Measurements from ENCODE around the gene BLTP2.
"Not testable (repeated sequence)": the region's sequence is repeated elsewhere in the genome, so short reads cannot be mapped to it uniquely, and the experiment has no call there.

Gene BLTP2

DNA sequence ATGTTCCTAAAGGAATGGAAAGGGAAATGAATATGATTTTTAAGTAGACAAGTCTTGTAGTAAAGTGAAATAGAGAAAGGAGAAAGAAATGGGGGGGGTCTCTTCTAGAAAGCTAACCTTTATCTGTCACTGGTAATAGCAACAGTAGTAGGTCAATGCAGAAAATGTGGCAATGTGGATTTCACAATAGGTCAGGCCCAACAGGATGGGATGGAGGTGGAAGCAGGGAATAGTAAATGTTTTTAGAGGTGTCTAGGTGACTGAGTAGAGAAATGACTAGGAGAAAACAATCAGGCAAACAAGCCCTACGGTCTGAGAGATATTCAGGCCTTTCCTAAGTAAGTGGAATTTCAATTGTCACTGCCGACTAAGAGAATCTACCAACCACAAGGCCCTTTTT lies 24.9 kb downstream of the BLTP2 start:
- no peak overlapping the region for H3K27ac ChIP-seq (ENCODE audit: low read depth, low read length)
- no peaks in the 10 kb centered on the region for H3K9me3 ChIP-seq (ENCODE audit: control insufficient read depth, insufficient read depth, low read depth, low read length)
- no peak overlapping the region for H3K9ac ChIP-seq (ENCODE audit: low read length)
- no peaks in the 10 kb centered on the region for H3K27me3 ChIP-seq (ENCODE audit: control insufficient read depth, insufficient read depth, low read length)
- H3K4me1 ChIP-seq (ENCODE audit: control insufficient read depth, insufficient read depth, low read length), result no peaks in the 10 kb centered on the region
- H3K4me3 ChIP-seq (ENCODE audit: low read depth, low read length), result no peak overlapping the region
- H3K36me3 ChIP-seq (ENCODE audit: control insufficient read depth, insufficient read depth, low read length), result peaks cover 99% of the 10 kb centered on the region

DNA sequence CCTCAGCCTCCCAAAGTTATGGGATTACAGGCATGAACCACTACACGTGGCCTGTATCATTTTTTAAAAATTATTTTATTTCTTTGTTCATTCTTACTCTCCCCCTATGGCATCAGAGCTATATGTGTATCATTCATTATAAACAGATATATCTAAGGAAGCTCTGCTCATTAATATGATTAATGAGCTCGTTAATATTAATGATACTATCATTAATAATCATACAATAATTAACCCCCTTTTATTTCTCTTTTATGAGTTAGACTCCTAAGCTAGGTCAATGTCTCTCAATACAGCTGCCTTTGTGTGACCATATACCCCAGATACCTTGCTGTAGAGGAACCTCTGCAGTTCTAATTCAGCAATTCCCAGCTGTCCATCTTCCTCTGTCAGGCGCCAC lies 26.5 kb downstream of the BLTP2 start:
- no peak overlapping the region for H3K4me3 ChIP-seq (ENCODE audit: low read depth, low read length)
- no peak overlapping the region for H3K27ac ChIP-seq (ENCODE audit: low read depth, low read length)
- peaks cover 98% of the 10 kb centered on the region for H3K36me3 ChIP-seq (ENCODE audit: control insufficient read depth, insufficient read depth, low read length)
- no peaks in the 10 kb centered on the region for H3K4me1 ChIP-seq (ENCODE audit: control insufficient read depth, insufficient read depth, low read length)
- H3K9ac ChIP-seq (ENCODE audit: low read length), result no peak overlapping the region
- no peaks in the 10 kb centered on the region for H3K27me3 ChIP-seq (ENCODE audit: control insufficient read depth, insufficient read depth, low read length)
- H3K9me3 ChIP-seq (ENCODE audit: control insufficient read depth, insufficient read depth, low read depth, low read length), result no peaks in the 10 kb centered on the region

DNA sequence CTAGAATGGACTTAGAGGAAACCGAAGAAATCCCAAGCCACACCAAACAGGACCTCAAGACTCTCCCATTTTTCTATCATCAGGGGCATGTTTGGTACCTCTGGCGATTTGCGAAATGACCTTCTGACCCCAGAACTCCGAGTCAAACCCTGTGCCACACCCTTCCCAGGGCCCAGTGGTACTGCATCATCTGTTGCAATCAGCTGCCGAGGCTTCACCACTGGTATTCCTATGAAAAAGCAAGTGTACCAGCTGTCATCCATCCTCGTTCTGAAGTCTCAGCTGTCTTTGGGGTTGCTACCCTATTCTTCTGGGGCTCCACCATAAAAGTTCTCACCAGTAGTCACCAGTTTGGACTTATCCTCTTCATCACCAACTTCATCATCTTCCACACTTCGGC lies 28.7 kb downstream of the BLTP2 start:
- Histone ChIP-seq H3K27me3 (ENCODE audit: control insufficient read depth, insufficient read depth, low read length) (no peaks in the 10 kb centered on the region), H3K36me3 (ENCODE audit: control insufficient read depth, insufficient read depth, low read length) (peaks cover 97% of the 10 kb centered on the region), H3K4me1 (ENCODE audit: control insufficient read depth, insufficient read depth, low read length) (no peaks in the 10 kb centered on the region), H3K9me3 (ENCODE audit: control insufficient read depth, insufficient read depth, low read depth, low read length) (no peaks in the 10 kb centered on the region), H3K4me3 (ENCODE audit: low read depth, low read length) (no peak overlapping the region), H3K9ac (ENCODE audit: low read length) (no peak overlapping the region), H3K27ac (ENCODE audit: low read depth, low read length) (no peak overlapping the region)

DNA sequence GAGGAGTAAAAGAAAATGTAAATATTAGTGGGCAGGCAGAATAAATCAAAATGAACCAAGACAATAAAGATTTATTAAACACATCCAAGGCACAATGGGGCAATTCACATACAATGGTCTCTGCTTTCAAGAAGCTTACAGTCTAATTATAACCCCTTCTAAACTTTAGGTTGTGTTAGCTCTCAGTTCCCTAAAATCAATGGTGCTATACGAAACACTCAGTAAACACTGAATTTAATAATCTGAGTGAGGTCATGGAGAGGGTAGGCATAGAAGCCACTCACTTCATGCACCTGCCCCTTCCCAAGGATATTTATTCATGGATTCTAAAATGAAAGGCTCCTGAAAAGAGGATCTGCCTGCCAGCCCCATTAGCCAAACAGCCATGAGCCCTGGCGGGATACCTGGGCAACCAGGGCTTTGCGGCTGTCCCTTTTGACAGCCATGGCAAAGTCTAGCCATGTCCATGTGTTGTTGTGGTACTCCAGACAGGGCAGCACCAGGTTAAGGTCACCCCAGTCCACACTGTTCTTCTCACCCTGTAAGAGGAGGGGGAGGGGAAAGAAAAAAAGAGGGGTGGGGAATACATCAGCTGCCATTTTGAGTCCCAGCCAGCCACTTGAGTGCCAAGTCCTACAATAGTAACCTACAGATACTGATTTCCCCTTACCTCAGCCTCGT lies 29.6 kb downstream of the BLTP2 start:
- Histone ChIP-seq H3K4me1 (ENCODE audit: control insufficient read depth, insufficient read depth, low read length) (no peaks in the 10 kb centered on the region), H3K36me3 (ENCODE audit: control insufficient read depth, insufficient read depth, low read length) (peaks cover 97% of the 10 kb centered on the region)

DNA sequence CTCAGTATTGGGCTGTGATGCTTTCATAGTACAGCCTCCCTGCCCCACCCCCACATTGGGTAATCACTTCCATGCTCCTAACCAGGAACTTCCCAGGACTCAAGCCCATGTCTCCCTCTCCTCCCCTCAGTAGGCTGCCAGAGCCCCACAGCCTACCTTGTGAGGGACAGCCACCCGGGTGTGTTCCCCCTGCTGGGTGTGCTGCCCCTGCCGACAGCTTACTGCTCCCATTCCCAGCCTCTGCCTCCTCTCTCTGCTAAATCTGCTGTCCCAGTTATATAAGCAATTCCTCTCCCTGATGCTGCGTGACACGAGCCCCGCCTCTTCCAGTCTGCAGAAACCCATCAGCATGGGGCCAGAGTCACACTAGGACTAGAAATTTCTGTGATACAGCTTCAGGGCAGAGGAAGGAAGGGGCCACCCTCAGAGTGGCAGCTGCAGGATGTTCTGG lies 31.0 kb downstream of the BLTP2 start, which contains the start of gene RSKR:
TSS of gene RSKR (minus strand) at position 255 of the 451 bp plus-strand sequence. CDS start at position 231, 24 bp downstream.
- H3K27ac ChIP-seq (ENCODE audit: low read depth, low read length), result no peak within 1 kb of the TSS
- no peaks in the 10 kb centered on the region for H3K27me3 ChIP-seq (ENCODE audit: control insufficient read depth, insufficient read depth, low read length)
- no peaks in the 10 kb centered on the region for H3K4me1 ChIP-seq (ENCODE audit: control insufficient read depth, insufficient read depth, low read length)
- H3K4me3 ChIP-seq (ENCODE audit: low read depth, low read length), result no peak within 1 kb of the TSS
- H3K36me3 ChIP-seq (ENCODE audit: control insufficient read depth, insufficient read depth, low read length), result peaks cover 97% of the 10 kb centered on the region
- no peak within 1 kb of the TSS for H3K9ac ChIP-seq (ENCODE audit: low read length)
- no peaks in the 10 kb centered on the region for H3K9me3 ChIP-seq (ENCODE audit: control insufficient read depth, insufficient read depth, low read depth, low read length)

More for the DNA sequence above, 29.6 kb downstream of the BLTP2 start:
- Histone ChIP-seq H3K27me3 (ENCODE audit: control insufficient read depth, insufficient read depth, low read length) (no peaks in the 10 kb centered on the region), H3K9ac (ENCODE audit: low read length) (no peak overlapping the region), H3K27ac (ENCODE audit: low read depth, low read length) (no peak overlapping the region), H3K4me3 (ENCODE audit: low read depth, low read length) (no peak overlapping the region), H3K9me3 (ENCODE audit: control insufficient read depth, insufficient read depth, low read depth, low read length) (no peaks in the 10 kb centered on the region)

DNA sequence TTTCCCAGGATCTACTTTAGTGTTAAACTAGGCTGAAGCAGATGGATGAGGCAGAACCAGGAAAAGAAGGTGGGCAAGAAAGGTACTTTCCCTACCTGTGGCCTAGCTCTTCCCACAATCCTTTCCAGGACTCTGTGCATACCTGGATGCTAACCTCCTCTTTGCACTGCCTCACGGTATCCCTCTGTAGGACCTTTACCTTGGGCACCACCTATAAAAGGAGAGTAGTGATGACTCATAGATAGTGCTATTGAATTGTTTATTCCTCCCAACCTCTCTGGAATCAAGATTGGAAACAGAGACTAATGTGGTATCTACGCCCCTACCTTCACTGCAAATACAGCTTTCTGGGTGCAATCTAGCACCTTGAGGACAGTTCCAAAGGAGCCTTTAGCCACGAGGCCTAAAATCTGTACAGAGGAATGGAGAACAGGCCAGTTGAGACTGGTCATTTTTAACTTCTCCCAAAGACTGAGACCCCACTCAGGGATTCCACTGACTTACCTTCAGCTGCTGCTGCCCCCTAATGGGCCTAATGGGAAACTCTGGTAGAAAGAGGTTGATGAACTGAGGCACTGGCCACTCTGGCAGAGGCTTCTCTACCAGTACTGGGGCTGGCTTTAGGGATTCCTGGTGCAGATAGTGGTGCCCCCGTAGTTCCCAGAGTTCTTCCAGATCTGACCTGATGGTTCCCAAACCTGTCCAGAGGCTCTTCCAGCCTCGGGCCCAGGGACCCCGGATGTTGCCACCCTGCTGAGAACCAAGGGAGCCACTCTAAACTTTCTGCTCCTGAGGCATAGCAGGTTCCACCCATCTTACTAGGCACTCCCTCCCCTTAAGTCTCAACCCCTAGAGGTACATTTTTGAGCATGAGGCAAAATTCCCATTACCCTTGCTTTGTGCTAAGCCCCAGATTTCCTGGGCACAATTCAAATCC lies 31.8 kb downstream of the BLTP2 start:
- H3K36me3 ChIP-seq (ENCODE audit: control insufficient read depth, insufficient read depth, low read length), result peaks cover 95% of the 10 kb centered on the region
- no peak overlapping the region for H3K27ac ChIP-seq (ENCODE audit: low read depth, low read length)
- no peak overlapping the region for H3K9ac ChIP-seq (ENCODE audit: low read length)

DNA sequence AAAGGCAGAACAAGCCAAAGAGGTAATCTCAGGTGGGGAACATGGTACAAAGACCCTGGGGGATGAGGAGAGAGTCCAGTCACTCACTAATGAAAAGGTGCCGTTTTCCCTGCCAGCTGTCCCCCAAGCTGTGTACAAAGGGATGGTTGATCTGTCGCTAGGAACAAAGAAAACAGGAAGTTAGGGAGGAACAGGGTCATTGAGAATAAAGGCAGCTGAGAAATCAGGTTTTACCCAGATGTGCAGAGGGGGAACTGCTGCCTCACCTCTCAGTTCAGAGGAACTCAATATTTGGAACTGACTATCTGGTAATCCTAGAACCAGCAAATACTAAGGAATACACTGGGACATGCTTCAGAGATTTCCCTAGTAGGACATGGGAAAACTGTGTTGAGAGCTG lies 32.4 kb downstream of the BLTP2 start:
- Histone ChIP-seq H3K4me1 (ENCODE audit: control insufficient read depth, insufficient read depth, low read length) (no peaks in the 10 kb centered on the region), H3K36me3 (ENCODE audit: control insufficient read depth, insufficient read depth, low read length) (peaks cover 93% of the 10 kb centered on the region), H3K27ac (ENCODE audit: low read depth, low read length) (no peak overlapping the region), H3K27me3 (ENCODE audit: control insufficient read depth, insufficient read depth, low read length) (no peaks in the 10 kb centered on the region), H3K9me3 (ENCODE audit: control insufficient read depth, insufficient read depth, low read depth, low read length) (no peaks in the 10 kb centered on the region), H3K4me3 (ENCODE audit: low read depth, low read length) (no peak overlapping the region), H3K9ac (ENCODE audit: low read length) (no peak overlapping the region)

More for the DNA sequence above, 31.8 kb downstream of the BLTP2 start:
- H3K9me3 ChIP-seq (ENCODE audit: control insufficient read depth, insufficient read depth, low read depth, low read length), result no peaks in the 10 kb centered on the region
- H3K4me1 ChIP-seq (ENCODE audit: control insufficient read depth, insufficient read depth, low read length), result no peaks in the 10 kb centered on the region
- no peaks in the 10 kb centered on the region for H3K27me3 ChIP-seq (ENCODE audit: control insufficient read depth, insufficient read depth, low read length)
- H3K4me3 ChIP-seq (ENCODE audit: low read depth, low read length), result no peak overlapping the region

DNA sequence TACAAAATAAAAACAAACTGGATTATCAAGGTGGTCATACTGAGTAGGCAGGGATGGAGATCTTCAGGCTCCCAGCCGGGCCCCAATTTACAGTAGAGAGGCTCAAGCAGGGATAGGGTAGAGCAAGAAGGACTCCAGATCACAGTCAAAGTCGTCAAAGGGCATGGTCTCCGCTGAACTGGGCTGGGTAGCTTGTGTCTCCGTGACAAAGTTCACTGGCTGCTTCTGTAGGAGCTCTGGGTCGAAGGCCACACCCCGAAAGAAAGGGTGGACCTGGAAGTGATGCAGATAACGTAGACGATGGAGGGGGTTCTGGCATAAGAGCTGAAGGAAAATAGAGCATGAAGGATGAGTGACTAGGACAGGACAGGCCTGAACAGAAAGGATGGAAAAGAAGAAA lies 34.6 kb downstream of the BLTP2 start:
- H3K4me1 ChIP-seq (ENCODE audit: control insufficient read depth, insufficient read depth, low read length), result no peaks in the 10 kb centered on the region
- no peak overlapping the region for H3K4me3 ChIP-seq (ENCODE audit: low read depth, low read length)
- no peak overlapping the region for H3K9ac ChIP-seq (ENCODE audit: low read length)
- no peaks in the 10 kb centered on the region for H3K27me3 ChIP-seq (ENCODE audit: control insufficient read depth, insufficient read depth, low read length)
- no peaks in the 10 kb centered on the region for H3K9me3 ChIP-seq (ENCODE audit: control insufficient read depth, insufficient read depth, low read depth, low read length)
- peaks cover 83% of the 10 kb centered on the region for H3K36me3 ChIP-seq (ENCODE audit: control insufficient read depth, insufficient read depth, low read length)
- H3K27ac ChIP-seq (ENCODE audit: low read depth, low read length), result no peak overlapping the region

DNA sequence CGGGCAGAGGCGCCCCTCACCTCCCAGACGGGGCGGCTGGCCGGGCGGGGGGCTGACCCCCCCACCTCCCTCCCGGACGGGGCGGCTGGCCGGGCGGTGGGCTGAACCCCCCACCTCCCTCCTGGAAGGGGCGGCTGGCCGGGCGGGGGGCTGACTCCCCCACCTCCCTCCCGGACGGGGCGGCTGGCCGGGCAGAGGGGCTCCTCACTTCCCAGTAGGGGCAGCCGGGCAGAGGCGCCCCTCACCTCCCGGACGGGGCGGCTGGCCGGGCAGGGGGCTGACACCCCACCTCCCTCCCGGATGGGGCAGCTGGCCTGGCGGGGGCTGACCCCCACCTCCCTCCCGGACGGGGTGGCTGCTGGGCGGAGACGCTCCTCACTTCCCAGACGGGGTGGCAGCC lies 40.9 kb downstream of the BLTP2 start:
- not testable (repeated sequence) for H3K9me3 ChIP-seq (ENCODE audit: control insufficient read depth, insufficient read depth, low read depth, low read length); H3K4me1 ChIP-seq (ENCODE audit: control insufficient read depth, insufficient read depth, low read length); H3K9ac ChIP-seq (ENCODE audit: low read length); H3K27me3 ChIP-seq (ENCODE audit: control insufficient read depth, insufficient read depth, low read length); H3K4me3 ChIP-seq (ENCODE audit: low read depth, low read length); H3K27ac ChIP-seq (ENCODE audit: low read depth, low read length)
- H3K36me3 ChIP-seq (ENCODE audit: control insufficient read depth, insufficient read depth, low read length), result peaks cover 25% of the 10 kb centered on the region

DNA sequence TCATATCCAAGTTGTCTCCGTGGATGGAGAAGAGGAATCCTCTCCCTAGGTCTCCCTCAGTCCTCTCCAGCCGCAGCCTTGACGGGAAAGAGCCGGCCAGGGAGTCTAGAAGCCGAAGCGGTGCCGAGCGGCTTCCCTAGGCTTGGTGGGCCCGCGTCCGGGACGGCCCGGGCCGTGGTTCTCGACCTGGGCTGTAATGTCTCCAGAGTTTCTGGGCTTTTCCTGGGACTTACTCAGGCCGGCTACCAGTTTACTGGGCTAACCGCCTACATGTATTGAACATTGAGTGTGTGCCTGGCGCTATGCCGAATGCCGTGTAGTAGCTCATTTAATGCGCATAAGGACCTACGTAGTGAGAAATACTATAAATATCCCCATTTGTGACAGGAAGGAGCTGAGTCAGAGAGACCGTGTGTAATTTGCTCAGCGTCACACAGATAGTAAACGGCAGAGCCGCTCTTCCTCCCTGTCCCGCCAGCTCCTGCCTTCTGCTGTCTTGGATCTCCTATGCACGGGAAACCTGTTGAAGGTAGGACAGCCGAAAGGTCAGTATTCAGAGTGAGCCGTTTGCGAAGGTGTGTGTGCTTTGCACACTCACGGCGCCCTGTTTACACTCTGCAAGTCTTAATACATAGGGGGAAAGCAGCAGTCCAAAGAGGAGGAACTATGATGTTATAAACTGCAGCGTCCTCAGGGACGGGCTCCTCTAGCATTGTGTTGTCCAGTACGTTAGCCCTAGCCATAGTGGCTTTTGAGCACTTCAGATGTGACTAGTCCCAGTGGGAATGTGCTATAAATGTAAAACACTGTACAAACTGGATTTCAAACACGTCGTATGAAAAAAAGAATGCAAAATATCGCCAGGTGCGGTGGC lies 45.4 kb downstream of the BLTP2 start:
- Histone ChIP-seq H3K27me3 (ENCODE audit: control insufficient read depth, insufficient read depth, low read length) (no peaks in the 10 kb centered on the region), H3K36me3 (ENCODE audit: control insufficient read depth, insufficient read depth, low read length) (peaks cover 18% of the 10 kb centered on the region), H3K4me1 (ENCODE audit: control insufficient read depth, insufficient read depth, low read length) (peaks cover 11% of the 10 kb centered on the region; the same call in 1 of the 2 replicates), H3K9ac (ENCODE audit: low read length) (peak overlapping the region; percentile 93), H3K9me3 (ENCODE audit: control insufficient read depth, insufficient read depth, low read depth, low read length) (no peaks in the 10 kb centered on the region), H3K27ac (ENCODE audit: low read depth, low read length) (no peak overlapping the region; the same call in 1 of the 2 replicates), H3K4me3 (ENCODE audit: low read depth, low read length) (peak overlapping the region; percentile 82)

Data from HUES6 (cell line).